A549 (cell line): ENCODE measurements around the gene PLXNC1. TPM values are rescaled to one million over a fixed set of nuclear protein-coding genes. Genes with fewer than 3 reads are reported as not detected.

Experiments used
- ATAC-seq, 2 experiments: fragments of 200-7000 bp in 1 of 2; fragments of >200 bp in 1 of 2; cut with Nextera tagmentation in 1 of 2; cut with Tn5 transposase in 1 of 2; 3 replicates each; pipeline versions ENCODE4 v1.8.0 to v1.9.1; 2018 to 2020; ENCODE audit warnings: mild to moderate bottlenecking in 1 of 2, moderate library complexity in 1 of 2
- CTCF ChIA-PET: fragments of 300-600 bp; sonication (Branson Sonifier 250); formaldehyde crosslinking; extraction: SDS; loops from one replicate; lab custom pipeline; 2021; ENCODE audit warnings: antibody characterized with exemption, inconsistent platforms; lab: Yijun Ruan, JAX
- POLR2A ChIA-PET: fragments of 350-600 bp; formaldehyde crosslinking; extraction: SDS; loops from one replicate; lab custom pipeline; 2021; ENCODE audit warnings: antibody characterized with exemption, inconsistent platforms; lab: Yijun Ruan, JAX
- DNase-seq, 2 experiments: peaks; one replicate each; pipeline versions ENCODE4 v3.0.0 to v3.0.0-alpha.2; 2011 to 2016; ENCODE audit warnings: low read depth in 1 of 2, low spot score in 1 of 2
- FAIRE-seq: peaks from 2 replicates; lab custom pipeline; 2011; peaks lifted over from hg19 to GRCh38; lab: Jason Lieb, UNC
- H3K27ac ChIP-seq, 2 experiments: fragments of >200 bp; sonication (Bioruptor Twin); formaldehyde crosslinking; 3 replicates each; pipeline ENCODE4 v1.5.1; 2016 to 2017
- H3K4me1 ChIP-seq: fragments of >200 bp; sonication (Bioruptor Twin); formaldehyde crosslinking; 3 replicates; pipeline ENCODE4 v1.6.1; 2016
- H3K4me2 ChIP-seq: fragments of >200 bp; sonication (Bioruptor Twin); formaldehyde crosslinking; 3 replicates; pipeline ENCODE4 v1.6.1; 2016
- H3K4me3 ChIP-seq: fragments of >200 bp; sonication (Bioruptor Twin); formaldehyde crosslinking; 3 replicates; pipeline ENCODE4 v1.5.1; 2016
- H3K9me3 ChIP-seq: fragments of >200 bp; sonication (Bioruptor Twin); formaldehyde crosslinking; 3 replicates; pipeline ENCODE4 v1.6.1; 2016
- CTCF ChIP-seq: fragments of >200 bp; sonication (Bioruptor Twin); formaldehyde crosslinking; IDR thresholded peaks from 3 replicates; pipeline ENCODE4 v1.5.1; 2016
- E2F6 ChIP-seq: IDR thresholded peaks from 2 replicates; pipeline ENCODE4 v1.6.1; 2012; ENCODE audit warnings: low read depth, borderline replicate concordance
- HOXB13 ChIP-seq: fragments of 250-450 bp; sonication (Bioruptor Pico); IDR thresholded peaks from 2 replicates; pipeline ENCODE4 v1.5.0; 2020; ENCODE audit warnings: low read depth, mild to moderate bottlenecking, moderate library complexity
- KDM1A ChIP-seq: fragments of 200-600 bp; sonication (generic); IDR thresholded peaks from 2 replicates; pipeline ENCODE4 v1.6.1; 2016; ENCODE audit warnings: low read depth, mild to moderate bottlenecking
- MAFK ChIP-seq: fragments of 450-650 bp; IDR thresholded peaks from 2 replicates; pipeline ENCODE4 v1.6.1; 2014; ENCODE audit not compliant: partially characterized antibody
- PBX3 ChIP-seq: IDR thresholded peaks from 2 replicates; pipeline ENCODE4 v1.6.1; 2012
- PHF8 ChIP-seq: fragments of 200-600 bp; sonication (generic); IDR thresholded peaks from 2 replicates; pipeline ENCODE4 v1.6.1; 2016; ENCODE audit warnings: low read depth, mild to moderate bottlenecking, antibody characterized with exemption, moderate library complexity, borderline replicate concordance
- RAD21 ChIP-seq, 2 experiments: fragments of >200 bp in 1 of 2; sonication (Bioruptor Twin) in 1 of 2; formaldehyde crosslinking in 1 of 2; IDR thresholded peaks in 1 of 2; conservative IDR thresholded peaks in 1 of 2; 2 replicates in 1 of 2; 3 replicates in 1 of 2; pipeline ENCODE4 v1.6.1; 2012 to 2018; ENCODE audit warnings: inconsistent platforms in 1 of 2
- RFX5 ChIP-seq: fragments of 450-650 bp; IDR thresholded peaks from 2 replicates; pipeline ENCODE4 v1.7.1; 2014; ENCODE audit warnings: antibody characterized with exemption, mild to moderate bottlenecking, moderate library complexity
- RNF2 ChIP-seq: fragments of 200-600 bp; sonication (generic); IDR thresholded peaks from 2 replicates; pipeline ENCODE4 v1.6.1; 2016; ENCODE audit warnings: low read depth, mild to moderate bottlenecking, antibody characterized with exemption, moderate library complexity, borderline replicate concordance
- SMC3 ChIP-seq: fragments of >200 bp; sonication (Bioruptor Twin); formaldehyde crosslinking; IDR thresholded peaks from 3 replicates; pipeline ENCODE4 v1.6.1; 2018; ENCODE audit warnings: inconsistent platforms
- WGBS: methylation state at CpG from one replicate; pipeline ENCODE4 v1.1.6; 2017; ENCODE audit errors: missing lambda C conversion rate; 5-methylcytosine and 5-hydroxymethylcytosine counted together
- polyA plus RNA-seq, 4 experiments: library from polyadenylated mRNA; depleted of rRNA in 3 of 4; stranded (reverse); fragments of >200 nt; fragmentation: RNase III in 1 of 4; extraction: RNeasy Plus Mini Kit Qiagen cat#74134 plus additional on column Dnase treatment in 1 of 4; gene quantifications; 2 replicates in 3 of 4; 3 replicates in 1 of 4; pipeline ENCODE4 v1.2.3, GENCODE V29; 2011 to 2017
- TF ChIP-seq, protein P1 (sequence below): IDR thresholded peaks from 2 replicates; pipeline ENCODE4 v1.6.1; 2012
- TF ChIP-seq, protein P2 (sequence below): fragments of 150-350 bp; IDR thresholded peaks from 2 replicates; pipeline ENCODE4 v1.6.1; 2014; ENCODE audit warnings: low read depth, mild to moderate bottlenecking, low read length

The PLXNC1 gene
- polyA plus RNA-seq, 2 of the 4 experiments (the other 2 are of a cell fraction), result 0.12 to 0.50 TPM

- H3K4me1 ChIP-seq, result peaks cover 28% of the 10 kb centered on the region; the same call in 2 of the 3 replicates
- ChIA-PET POLR2A (interaction anchor here (0.6 to 2.5 kb wide), 10 partner anchors 316 to 724 kb away, joined by 3 to 15 read pairs (median 7); partner anchors contain the start of gene CRADD), CTCF (interaction anchor here (0.6 to 9.9 kb wide), 99 partner anchors 10 to 1316 kb away, joined by 3 to 334 read pairs (median 5); partner anchors contain the start of genes MRPL42 and SOCS2)
- 37% methylated on average over 32 of the region's 38 CpGs for WGBS
- H3K4me3 ChIP-seq, result peak overlapping the region; percentile 61
- H3K27ac ChIP-seq, result peak overlapping the region; percentile 77 to 85
- peak overlapping the region; percentile 93 for H3K4me2 ChIP-seq
- FAIRE-seq (no peak), ATAC-seq (peak; percentile 81 to 94), DNase-seq (peak; percentile 66 to 78)
- TF ChIP-seq, protein P1, sequence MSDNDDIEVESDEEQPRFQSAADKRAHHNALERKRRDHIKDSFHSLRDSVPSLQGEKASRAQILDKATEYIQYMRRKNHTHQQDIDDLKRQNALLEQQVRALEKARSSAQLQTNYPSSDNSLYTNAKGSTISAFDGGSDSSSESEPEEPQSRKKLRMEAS, result peak; percentile 66
- no peak for TF ChIP-seq RFX5
- TF ChIP-seq SMC3, result peak; percentile 99
- TF ChIP-seq RAD21 (conservative IDR thresholded peaks at IDR 0.05 in 1 of 2, IDR thresholded peaks at IDR 0.05 in 1 of 2), result peak; percentile 93 to 99
- 0 out of 2 replicates have a peak, but pooled peaks have one; percentile 6 for TF ChIP-seq E2F6
- TF ChIP-seq CTCF, result peak; percentile 96
- no peaks in the 10 kb centered on the region for H3K9me3 ChIP-seq
Observed at GRCh38 chr12:94100990-94101737, 47.2 kb upstream of the PLXNC1 start.

DNA sequence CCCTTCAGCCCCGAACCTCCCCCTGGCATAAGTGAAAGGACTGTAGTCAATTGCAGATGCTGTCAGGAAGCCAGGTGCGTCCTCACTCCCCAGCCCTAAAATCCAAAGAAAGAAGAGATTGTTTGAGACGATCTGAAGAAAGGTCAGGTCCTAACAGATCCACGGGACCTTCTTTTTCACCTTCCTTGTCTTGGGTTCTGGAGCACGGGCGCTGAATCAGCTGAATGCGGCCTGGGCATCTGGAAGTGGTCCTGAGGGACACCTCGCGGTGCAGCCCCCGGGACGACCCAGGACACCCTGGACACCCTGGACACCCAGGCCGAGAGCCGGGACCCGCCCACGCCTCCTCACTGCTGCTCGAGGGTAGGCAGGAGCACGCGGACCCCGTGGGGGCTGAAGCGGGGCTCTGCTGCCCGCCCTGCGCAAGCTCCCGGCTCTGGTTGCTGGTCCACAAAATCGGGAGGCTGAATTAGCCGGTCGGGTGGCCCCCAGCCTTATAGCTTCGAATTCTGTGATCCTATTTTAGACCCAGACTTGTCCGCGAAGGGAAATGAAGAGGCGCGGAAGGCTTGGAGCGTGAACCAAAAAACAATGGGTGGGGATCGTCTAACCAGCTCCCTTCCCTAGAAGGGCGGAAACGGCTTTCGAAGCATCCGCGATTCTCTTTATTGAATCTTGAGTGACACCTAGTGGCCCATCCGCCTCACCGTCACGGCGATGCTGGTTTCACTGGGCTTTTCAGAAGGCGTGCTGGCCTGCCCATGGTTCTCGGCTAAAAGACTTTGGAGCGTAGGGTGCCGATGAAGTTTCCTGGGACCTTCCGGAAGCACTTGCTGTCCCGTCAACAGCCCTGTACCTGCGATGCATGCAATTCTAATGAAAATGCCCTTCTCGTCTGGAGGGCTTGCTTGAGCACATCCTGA is 46.4 kb upstream of the PLXNC1 start:
- ChIA-PET POLR2A (interaction anchor here (1.0 to 2.5 kb wide), 10 partner anchors 317 to 698 kb away, joined by 3 to 15 read pairs (median 7); partner anchors contain the start of genes CRADD and MRPL42), CTCF (interaction anchor here (0.5 to 9.9 kb wide), 144 partner anchors 11 to 1318 kb away, joined by 3 to 334 read pairs (median 4); partner anchors contain the start of genes CRADD, MRPL42, SOCS2 and UBE2N)
- H3K4me2 ChIP-seq, result peak overlapping the region; percentile 93
- peak overlapping the region; percentile 77 to 85 for H3K27ac ChIP-seq
- DNase-seq (peak; percentile 66 to 90), ATAC-seq (peak; percentile 78 to 90), FAIRE-seq (no peak)
- H3K9me3 ChIP-seq, result no peaks in the 10 kb centered on the region
- TF ChIP-seq RNF2 (peak; percentile 79; the same call in 1 of the 2 replicates), RAD21 (conservative IDR thresholded peaks at IDR 0.05 in 1 of 2, IDR thresholded peaks at IDR 0.05 in 1 of 2) (peak; percentile 93), PBX3 (no peak), CTCF (peak; percentile 77), HOXB13 (no peak), SMC3 (peak; percentile 84), MAFK (peak; percentile 60), KDM1A (0 out of 2 replicates have a peak, but pooled peaks have one; percentile 37), PHF8 (peak; percentile 27; the same call in 1 of the 2 replicates)
- TF ChIP-seq, protein P1, result peak; percentile 70
- TF ChIP-seq, protein P2, sequence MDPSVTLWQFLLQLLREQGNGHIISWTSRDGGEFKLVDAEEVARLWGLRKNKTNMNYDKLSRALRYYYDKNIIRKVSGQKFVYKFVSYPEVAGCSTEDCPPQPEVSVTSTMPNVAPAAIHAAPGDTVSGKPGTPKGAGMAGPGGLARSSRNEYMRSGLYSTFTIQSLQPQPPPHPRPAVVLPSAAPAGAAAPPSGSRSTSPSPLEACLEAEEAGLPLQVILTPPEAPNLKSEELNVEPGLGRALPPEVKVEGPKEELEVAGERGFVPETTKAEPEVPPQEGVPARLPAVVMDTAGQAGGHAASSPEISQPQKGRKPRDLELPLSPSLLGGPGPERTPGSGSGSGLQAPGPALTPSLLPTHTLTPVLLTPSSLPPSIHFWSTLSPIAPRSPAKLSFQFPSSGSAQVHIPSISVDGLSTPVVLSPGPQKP, result no peak
- peak overlapping the region; percentile 61 for H3K4me3 ChIP-seq
- WGBS, result 2% methylated on average over 36 of the region's 50 CpGs
- peaks cover 28% of the 10 kb centered on the region; the same call in 2 of the 3 replicates for H3K4me1 ChIP-seq
